Measurements from ENCODE around the gene FGF21.
A peak's percentile ranks its signal among the peaks of the same experiment; 100 is the strongest.

The FGF21 gene

DNA sequence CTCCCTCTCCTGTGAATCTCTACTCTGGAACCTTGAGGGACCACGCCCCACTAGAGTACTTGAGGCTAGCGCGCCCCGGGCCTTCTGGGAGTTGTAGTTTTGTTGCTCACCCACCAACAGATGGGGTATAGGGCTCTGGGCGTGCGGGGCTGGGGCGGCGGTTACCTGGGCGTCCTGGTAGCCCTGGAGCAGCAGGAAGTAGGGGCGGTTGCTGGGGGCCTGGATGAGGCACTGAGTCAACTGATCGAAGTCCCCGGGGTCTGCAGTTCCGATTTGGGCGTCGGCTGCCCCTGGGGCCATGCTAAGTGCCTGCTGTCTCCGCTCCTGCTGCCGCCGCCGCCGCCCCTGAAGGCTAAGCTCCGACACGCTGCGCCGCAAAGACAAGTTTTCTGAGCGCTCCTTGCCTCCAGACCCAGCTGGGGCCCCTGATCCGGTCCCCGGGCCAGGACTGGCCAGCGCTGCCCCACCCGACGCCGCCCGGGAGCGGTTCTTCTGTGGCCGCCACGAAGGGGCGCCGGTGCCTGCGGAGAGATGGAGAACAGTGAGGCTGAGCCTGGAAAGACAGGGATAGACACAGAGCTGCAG, 20.2 kb upstream of the FGF21 start:
- no peak for DNase-seq
- Histone ChIP-seq H3K79me2 (ENCODE audit: insufficient read depth, low read length) (no peaks in the 10 kb centered on the region), H4K20me1 (ENCODE audit: insufficient read depth, low read length) (no peaks in the 10 kb centered on the region), H3K9ac (ENCODE audit: low read depth, low read length) (no peak overlapping the region), H3K9me3 (ENCODE audit: insufficient read depth, low read length, severe bottlenecking) (no peaks in the 10 kb centered on the region), H3K36me3 (ENCODE audit: insufficient read depth, low read length) (no peaks in the 10 kb centered on the region), H2AFZ (ENCODE audit: low read depth, low read length) (no peak overlapping the region), H3K4me2 (ENCODE audit: insufficient read depth, low read length) (no peak overlapping the region), H3K4me3 (ENCODE audit: low read depth in 1 of 2, low read length in 2 of 2) (no peak overlapping the region), H3K27ac (ENCODE audit: low read length) (no peak overlapping the region), H3K4me1 (ENCODE audit: insufficient read depth, low read length) (peaks cover 14% of the 10 kb centered on the region), H3K27me3 (ENCODE audit: insufficient read depth, low read length, poor library complexity) (no peaks in the 10 kb centered on the region)
- TF ChIP-seq EZH2 (IDR thresholded peaks at IDR 0.05; ENCODE audit: borderline replicate concordance, low read depth, low read length, severe bottlenecking) (no peak), CTCF (IDR thresholded peaks at IDR 0.05; ENCODE audit: borderline replicate concordance, extremely low read depth, low read length, poor library complexity, severe bottlenecking) (no peak)
- ATAC-seq (ENCODE audit: insufficient read depth, low read depth) = no peak

- Histone ChIP-seq H3K79me2 (ENCODE audit: insufficient read depth, low read length) (no peaks in the 10 kb centered on the region), H3K36me3 (ENCODE audit: insufficient read depth, low read length) (no peaks in the 10 kb centered on the region), H3K9me3 (ENCODE audit: insufficient read depth, low read length, severe bottlenecking) (no peaks in the 10 kb centered on the region), H3K4me1 (ENCODE audit: insufficient read depth, low read length) (peaks cover 16% of the 10 kb centered on the region), H4K20me1 (ENCODE audit: insufficient read depth, low read length) (no peaks in the 10 kb centered on the region), H3K27ac (ENCODE audit: low read length) (no peak overlapping the region), H3K4me2 (ENCODE audit: insufficient read depth, low read length) (0 out of 2 replicates have a peak overlapping the region, but pooled peaks have one; percentile 77), H3K27me3 (ENCODE audit: insufficient read depth, low read length, poor library complexity) (no peaks in the 10 kb centered on the region), H3K4me3 (ENCODE audit: low read depth in 1 of 2, low read length in 2 of 2) (no peak overlapping the region), H3K9ac (ENCODE audit: low read depth, low read length) (no peak overlapping the region), H2AFZ (ENCODE audit: low read depth, low read length) (no peak overlapping the region)
- TF ChIP-seq CTCF (IDR thresholded peaks at IDR 0.05; ENCODE audit: borderline replicate concordance, extremely low read depth, low read length, poor library complexity, severe bottlenecking) (no peak), EZH2 (IDR thresholded peaks at IDR 0.05; ENCODE audit: borderline replicate concordance, low read depth, low read length, severe bottlenecking) (no peak)
- ATAC-seq (ENCODE audit: insufficient read depth, low read depth) (no peak), DNase-seq (no peak)
These were observed 17.8 kb upstream of the FGF21 start for GRCh38 chr19:48737360-48737998.

DNA sequence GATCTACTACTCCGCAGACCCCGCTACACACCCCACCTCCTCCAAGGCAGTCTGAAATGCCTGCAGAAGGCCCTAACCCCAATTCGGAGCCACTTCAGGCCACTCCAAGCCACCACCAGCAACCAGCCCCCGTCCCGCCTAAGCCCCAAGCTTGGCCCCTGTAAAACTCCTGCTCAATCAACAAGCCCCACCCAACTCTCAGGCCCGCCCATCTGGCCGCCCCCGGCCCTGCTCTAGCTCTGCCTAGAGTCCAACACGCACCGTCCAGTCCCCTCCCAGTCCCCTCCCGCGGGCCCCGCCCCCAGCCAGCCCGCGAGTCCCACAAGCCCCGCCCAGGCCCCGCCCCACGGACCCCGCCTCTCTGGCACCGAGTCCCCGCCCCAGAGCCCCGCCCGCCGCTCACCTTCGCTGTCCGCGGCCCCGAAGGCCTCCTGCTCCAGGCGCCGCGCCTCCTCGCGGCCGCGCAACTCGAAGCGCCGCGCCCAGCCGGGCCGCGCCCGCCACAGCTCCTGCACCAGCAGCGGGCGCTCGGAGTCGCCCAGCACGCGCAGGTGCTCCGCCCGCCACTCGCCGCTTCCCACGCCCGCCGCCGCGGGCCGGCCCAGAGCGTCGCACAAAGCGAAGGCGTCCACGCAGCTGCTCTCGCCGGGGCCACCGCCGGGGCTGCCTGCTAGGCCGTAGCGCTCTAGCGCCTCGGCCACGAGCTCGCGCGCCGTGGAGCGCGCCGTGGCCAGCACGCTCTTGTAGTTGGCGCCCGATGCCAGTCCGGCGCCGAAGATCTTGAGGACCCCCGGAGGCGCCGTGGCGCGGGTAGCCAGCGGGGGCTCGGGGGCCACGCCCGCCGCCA, 16.5 kb upstream of the FGF21 start:
- no peaks in the 10 kb centered on the region for H3K36me3 ChIP-seq (ENCODE audit: insufficient read depth, low read length)
- peak; percentile 90 for DNase-seq
- H3K4me3 ChIP-seq (ENCODE audit: low read depth in 1 of 2, low read length in 2 of 2) = peak overlapping the region in 1 of 2 experiments; percentile 53; a peak in 2 of 4 replicates
- peaks cover 16% of the 10 kb centered on the region for H3K4me1 ChIP-seq (ENCODE audit: insufficient read depth, low read length)
- H3K27me3 ChIP-seq (ENCODE audit: insufficient read depth, low read length, poor library complexity) = no peaks in the 10 kb centered on the region
- no peak for TF ChIP-seq EZH2 (IDR thresholded peaks at IDR 0.05; ENCODE audit: borderline replicate concordance, low read depth, low read length, severe bottlenecking)
- TF ChIP-seq CTCF (IDR thresholded peaks at IDR 0.05; ENCODE audit: borderline replicate concordance, extremely low read depth, low read length, poor library complexity, severe bottlenecking) = peak; percentile 60
- no peaks in the 10 kb centered on the region for H4K20me1 ChIP-seq (ENCODE audit: insufficient read depth, low read length)
- H3K79me2 ChIP-seq (ENCODE audit: insufficient read depth, low read length) = no peaks in the 10 kb centered on the region
- ATAC-seq (ENCODE audit: insufficient read depth, low read depth) = peak; percentile 89
- H3K9me3 ChIP-seq (ENCODE audit: insufficient read depth, low read length, severe bottlenecking) = no peaks in the 10 kb centered on the region
- peak overlapping the region; percentile 77 for H3K4me2 ChIP-seq (ENCODE audit: insufficient read depth, low read length)
- H3K27ac ChIP-seq (ENCODE audit: low read length) = no peak overlapping the region
- H3K9ac ChIP-seq (ENCODE audit: low read depth, low read length) = peak overlapping the region; percentile 50
- peak overlapping the region; percentile 64 for H2AFZ ChIP-seq (ENCODE audit: low read depth, low read length)
